GM12801 (cell line): ENCODE results near the gene METTL22.

ENCODE experiments used
- TF ChIP-seq, protein P1 (sequence below): IDR thresholded peaks from one replicate; pipeline ENCODE4 v1.5.1; 2011; ENCODE audit warnings: control low read depth; ENCODE audit not compliant: insufficient read length; ENCODE audit errors: extremely low read depth

The METTL22 gene

DNA sequence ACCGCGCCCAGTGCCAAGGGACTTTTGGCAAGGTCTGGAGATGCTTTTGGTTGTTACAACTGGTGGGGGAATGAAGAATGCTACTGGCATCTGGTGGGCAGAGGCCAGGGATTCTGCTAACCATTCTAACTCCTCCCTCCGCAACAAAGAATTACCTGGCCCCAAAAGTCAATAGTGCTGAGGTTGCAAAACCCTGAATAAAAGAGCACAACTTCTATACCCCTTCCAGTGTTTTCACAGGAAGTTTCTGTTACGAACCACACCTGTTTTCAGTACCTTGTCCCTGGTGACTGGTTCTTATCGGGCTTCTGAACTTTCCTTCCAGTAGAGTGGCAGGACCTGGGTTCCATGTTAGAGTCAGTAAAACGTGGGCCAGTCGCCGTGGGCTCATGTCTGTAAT, 70.2 kb downstream of the METTL22 start:
- TF ChIP-seq, protein P1, sequence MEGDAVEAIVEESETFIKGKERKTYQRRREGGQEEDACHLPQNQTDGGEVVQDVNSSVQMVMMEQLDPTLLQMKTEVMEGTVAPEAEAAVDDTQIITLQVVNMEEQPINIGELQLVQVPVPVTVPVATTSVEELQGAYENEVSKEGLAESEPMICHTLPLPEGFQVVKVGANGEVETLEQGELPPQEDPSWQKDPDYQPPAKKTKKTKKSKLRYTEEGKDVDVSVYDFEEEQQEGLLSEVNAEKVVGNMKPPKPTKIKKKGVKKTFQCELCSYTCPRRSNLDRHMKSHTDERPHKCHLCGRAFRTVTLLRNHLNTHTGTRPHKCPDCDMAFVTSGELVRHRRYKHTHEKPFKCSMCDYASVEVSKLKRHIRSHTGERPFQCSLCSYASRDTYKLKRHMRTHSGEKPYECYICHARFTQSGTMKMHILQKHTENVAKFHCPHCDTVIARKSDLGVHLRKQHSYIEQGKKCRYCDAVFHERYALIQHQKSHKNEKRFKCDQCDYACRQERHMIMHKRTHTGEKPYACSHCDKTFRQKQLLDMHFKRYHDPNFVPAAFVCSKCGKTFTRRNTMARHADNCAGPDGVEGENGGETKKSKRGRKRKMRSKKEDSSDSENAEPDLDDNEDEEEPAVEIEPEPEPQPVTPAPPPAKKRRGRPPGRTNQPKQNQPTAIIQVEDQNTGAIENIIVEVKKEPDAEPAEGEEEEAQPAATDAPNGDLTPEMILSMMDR: no peak

DNA sequence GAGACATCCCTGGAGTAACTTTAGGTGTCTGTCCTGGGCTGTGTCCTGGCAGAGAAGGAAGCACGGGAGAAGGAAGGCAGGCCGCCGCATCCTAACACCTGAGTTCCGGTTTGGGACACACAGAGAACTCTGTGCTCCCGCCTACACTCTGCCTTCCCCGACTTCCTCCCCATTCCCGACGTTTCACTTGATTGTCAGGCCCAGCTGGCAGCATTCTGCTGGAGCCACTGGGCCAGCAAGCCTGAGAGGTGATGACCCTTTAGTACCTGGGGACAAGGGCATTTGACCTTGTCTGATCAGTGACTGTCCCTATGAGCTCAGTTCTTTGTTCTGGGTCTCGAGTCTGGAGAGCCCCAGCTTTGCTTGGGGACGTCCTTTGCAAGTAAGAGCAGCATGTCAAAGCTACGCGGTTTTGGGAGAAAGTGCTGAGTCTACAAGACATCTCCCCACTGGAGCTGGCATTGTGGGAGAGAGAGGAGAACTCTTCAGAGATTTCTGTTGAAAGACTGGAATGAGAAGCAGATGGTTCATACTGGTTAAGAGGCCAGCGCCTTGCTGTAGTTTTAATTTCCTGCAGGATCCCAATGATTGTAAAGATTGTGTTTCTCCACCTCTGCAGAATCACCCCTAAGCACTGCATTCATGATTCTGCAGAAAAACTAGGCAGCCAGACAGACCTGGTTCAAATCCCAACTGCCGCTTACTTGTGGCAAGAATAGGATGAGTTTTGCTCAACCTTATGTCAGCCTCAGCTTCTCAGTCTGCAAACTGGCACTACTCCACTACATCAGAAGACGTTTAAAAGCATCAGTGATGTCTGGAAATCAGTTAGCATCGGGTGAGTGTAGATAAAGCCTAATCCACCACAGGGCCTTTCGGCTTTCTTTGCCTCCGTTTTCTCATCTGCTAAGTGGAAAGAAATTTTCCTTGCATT, 73.6 kb downstream of the METTL22 start:
- TF ChIP-seq, protein P1: no peak

DNA sequence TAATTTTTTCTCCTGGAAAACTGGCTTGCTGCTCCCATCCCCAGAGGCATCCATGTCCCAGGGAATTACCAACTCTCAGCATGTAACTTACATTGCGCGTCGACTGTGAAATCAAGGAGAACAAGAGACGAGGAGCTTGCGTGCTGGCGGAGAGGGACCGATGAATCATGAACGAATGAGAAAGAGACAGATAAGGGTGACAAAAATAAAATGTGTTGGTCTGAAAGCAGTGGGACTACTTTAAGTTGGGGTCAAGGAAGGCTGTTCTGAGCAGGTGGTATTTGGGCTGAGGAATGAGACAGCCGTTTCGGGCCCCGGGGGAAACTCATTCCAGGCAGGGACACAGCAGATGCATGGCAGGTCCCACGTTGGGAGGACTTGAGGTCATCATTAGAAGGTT, 75.4 kb downstream of the METTL22 start:
- TF ChIP-seq, protein P1: no peak

DNA sequence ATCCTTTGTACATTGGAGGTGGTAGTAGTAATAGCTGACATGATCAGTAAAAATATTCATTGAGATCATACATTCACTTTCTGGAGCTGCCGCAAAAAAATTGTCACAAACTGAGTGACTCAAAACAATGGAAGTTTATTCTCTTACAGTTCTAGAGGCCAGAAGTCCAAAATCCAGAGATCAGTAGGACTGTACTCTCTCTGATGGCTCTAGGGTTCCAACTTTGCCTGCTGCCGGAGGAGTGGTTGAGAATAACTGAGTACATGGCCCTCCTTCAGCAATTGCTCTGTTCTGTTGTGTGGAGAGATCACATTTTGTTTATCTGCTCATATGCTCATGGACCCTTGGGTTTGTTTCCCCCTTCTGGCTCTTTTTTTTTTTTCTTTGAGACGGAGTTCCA, 76.5 kb downstream of the METTL22 start:
- TF ChIP-seq, protein P1: no peak
